ENCODE data around the gene ZSCAN30. TPM values are rescaled to one million over a fixed set of nuclear protein-coding genes. Genes with fewer than 3 reads are reported as not detected.

Gene ZSCAN30
- total and polyA plus RNA-seq, 9 of the 15 experiments (the other 6 are each of a cell fraction or from before 2014, with no cell fraction given) = 4.6 to 13.6 (median 10.8) TPM

GRCh38 chr18:35290094-35290735, at the start of gene ZSCAN30 (continued):
- no peak for TF ChIP-seq ELK3 (CRISPR knock-in tag; IDR thresholded peaks at IDR 0.05)
- peak; percentile 95 for TF ChIP-seq POLR2A (conservative IDR thresholded peaks at IDR 0.05)
- no peak for TF ChIP-seq CHD1 (IDR thresholded peaks at IDR 0.05; ENCODE audit: low read length)
- TF ChIP-seq MLX (CRISPR knock-in tag; conservative IDR thresholded peaks at IDR 0.05) = no peak
- TF ChIP-seq PPARD (CRISPR knock-in tag; IDR thresholded peaks at IDR 0.05) = no peak
- TF ChIP-seq GABPB1 (CRISPR knock-in tag; IDR thresholded peaks at IDR 0.05) = peak; percentile 67; the same call in 1 of the 2 replicates
- TF ChIP-seq NKRF (IDR thresholded peaks at IDR 0.05; ENCODE audit: borderline replicate concordance) = peak; percentile 35; the same call in 1 of the 2 replicates
- TF ChIP-seq AFF1 (IDR thresholded peaks at IDR 0.05; ENCODE audit: low read depth in 1 of 2, partially characterized antibody in 2 of 2) = peak in 1 of 2 experiments; percentile 74
- TF ChIP-seq KDM2B (CRISPR knock-in tag; IDR thresholded peaks at IDR 0.05) = no peak
- TF ChIP-seq ZNF41 (CRISPR knock-in tag; conservative IDR thresholded peaks at IDR 0.05) = no peak
- no peak for TF ChIP-seq ZNF274 (IDR thresholded peaks at IDR 0.05; ENCODE audit: borderline replicate concordance, low read depth, low read length)
- no peak for TF ChIP-seq SMARCA5 (IDR thresholded peaks at IDR 0.05)
- TF ChIP-seq FOXA1 (IDR thresholded peaks at IDR 0.05; ENCODE audit: borderline replicate concordance) = no peak
- no peak for TF ChIP-seq ZNF398 (CRISPR knock-in tag; IDR thresholded peaks at IDR 0.05)
- no peak for TF ChIP-seq NFIX (CRISPR knock-in tag; IDR thresholded peaks at IDR 0.05; ENCODE audit: low read depth)
- peak; percentile 21 to 83; a peak in 2 of 4 replicates for TF ChIP-seq ARNT (IDR thresholded peaks at IDR 0.05)
- TF ChIP-seq HDGF (IDR thresholded peaks at IDR 0.05) = no peak
- 0 out of 2 replicates have a peak, but pooled peaks have one; percentile 27 for TF ChIP-seq FOXJ2 (tag; IDR thresholded peaks at IDR 0.05)
- TF ChIP-seq JUNB (CRISPR knock-in tag; conservative IDR thresholded peaks at IDR 0.05) = no peak

All from K562 (cell line).